ENCODE results near the gene SVBP.

DNA sequence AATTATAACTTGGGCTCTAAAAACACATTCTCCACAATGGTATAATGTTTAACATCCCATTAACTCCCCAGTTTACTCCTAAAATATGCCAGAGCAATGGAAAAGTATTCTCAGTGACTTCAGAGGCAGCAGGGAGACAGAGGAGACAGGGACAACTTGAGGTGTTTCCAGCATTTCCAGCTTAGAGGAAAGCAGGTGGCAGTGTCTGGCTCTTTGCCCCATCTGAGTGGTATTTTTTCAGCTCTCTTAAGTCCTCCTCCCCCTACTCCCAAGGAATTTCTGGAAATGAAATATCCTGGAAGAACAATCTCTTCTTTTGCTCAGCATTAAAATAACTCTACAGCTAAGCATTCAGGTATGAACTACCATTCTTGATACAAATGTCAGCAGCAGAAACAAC, 11.0 kb downstream of the SVBP start:
- TF ChIP-seq, protein P1, sequence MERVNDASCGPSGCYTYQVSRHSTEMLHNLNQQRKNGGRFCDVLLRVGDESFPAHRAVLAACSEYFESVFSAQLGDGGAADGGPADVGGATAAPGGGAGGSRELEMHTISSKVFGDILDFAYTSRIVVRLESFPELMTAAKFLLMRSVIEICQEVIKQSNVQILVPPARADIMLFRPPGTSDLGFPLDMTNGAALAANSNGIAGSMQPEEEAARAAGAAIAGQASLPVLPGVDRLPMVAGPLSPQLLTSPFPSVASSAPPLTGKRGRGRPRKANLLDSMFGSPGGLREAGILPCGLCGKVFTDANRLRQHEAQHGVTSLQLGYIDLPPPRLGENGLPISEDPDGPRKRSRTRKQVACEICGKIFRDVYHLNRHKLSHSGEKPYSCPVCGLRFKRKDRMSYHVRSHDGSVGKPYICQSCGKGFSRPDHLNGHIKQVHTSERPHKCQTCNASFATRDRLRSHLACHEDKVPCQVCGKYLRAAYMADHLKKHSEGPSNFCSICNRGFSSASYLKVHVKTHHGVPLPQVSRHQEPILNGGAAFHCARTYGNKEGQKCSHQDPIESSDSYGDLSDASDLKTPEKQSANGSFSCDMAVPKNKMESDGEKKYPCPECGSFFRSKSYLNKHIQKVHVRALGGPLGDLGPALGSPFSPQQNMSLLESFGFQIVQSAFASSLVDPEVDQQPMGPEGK (CRISPR knock-in tag; IDR thresholded peaks at IDR 0.05; ENCODE audit: borderline replicate concordance): no peak
- TF ChIP-seq, protein P2, sequence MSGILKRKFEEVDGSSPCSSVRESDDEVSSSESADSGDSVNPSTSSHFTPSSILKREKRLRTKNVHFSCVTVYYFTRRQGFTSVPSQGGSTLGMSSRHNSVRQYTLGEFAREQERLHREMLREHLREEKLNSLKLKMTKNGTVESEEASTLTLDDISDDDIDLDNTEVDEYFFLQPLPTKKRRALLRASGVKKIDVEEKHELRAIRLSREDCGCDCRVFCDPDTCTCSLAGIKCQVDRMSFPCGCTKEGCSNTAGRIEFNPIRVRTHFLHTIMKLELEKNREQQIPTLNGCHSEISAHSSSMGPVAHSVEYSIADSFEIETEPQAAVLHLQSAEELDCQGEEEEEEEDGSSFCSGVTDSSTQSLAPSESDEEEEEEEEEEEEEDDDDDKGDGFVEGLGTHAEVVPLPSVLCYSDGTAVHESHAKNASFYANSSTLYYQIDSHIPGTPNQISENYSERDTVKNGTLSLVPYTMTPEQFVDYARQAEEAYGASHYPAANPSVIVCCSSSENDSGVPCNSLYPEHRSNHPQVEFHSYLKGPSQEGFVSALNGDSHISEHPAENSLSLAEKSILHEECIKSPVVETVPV (CRISPR knock-in tag; IDR thresholded peaks at IDR 0.05): no peak
- no peak for TF ChIP-seq ZFP30 (CRISPR knock-in tag; IDR thresholded peaks at IDR 0.05)
